GM18498 (cell line): ENCODE data around the gene GPRIN3.
"Not testable (repeated sequence)": the region's sequence is repeated elsewhere in the genome, so short reads cannot be mapped to it uniquely, and the experiment has no call there.

Experiments used
- ATAC-seq: cut with Tn5 transposase; IDR thresholded peaks from one replicate; pipeline ENCODE4 v1.9.1; 2021; ENCODE audit warnings: mild to moderate bottlenecking, moderate library complexity; ENCODE audit not compliant: unreplicated experiment

GPRIN3 gene

GRCh38 chr4:89314291-89314690 lies 6.7 kb upstream of the GPRIN3 start:
- ATAC-seq, result no peak

GRCh38 chr4:89312066-89312465 lies 4.5 kb upstream of the GPRIN3 start:
- ATAC-seq, result no peak

DNA sequence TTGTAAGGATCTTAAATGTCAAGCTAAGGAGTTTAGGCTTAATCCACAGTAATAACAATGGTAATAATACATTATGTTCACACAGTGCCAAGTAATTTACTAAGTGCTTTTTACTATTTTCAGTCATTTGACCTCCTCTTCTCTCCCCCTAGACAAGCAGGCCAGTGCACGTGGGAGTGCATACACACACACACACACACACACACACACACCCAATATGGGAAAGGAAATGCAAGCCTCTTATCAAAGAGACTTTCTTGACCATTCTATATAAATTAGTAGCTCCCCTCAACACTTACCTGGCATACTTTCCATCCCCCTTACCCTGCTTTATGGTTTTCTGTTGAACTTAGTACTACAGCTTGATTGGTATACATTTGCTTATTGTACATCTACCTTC lies 3.8 kb upstream of the GPRIN3 start:
- ATAC-seq, result no peak

- ATAC-seq, result not testable (repeated sequence)
Measured at GRCh38 chr4:89309154-89309553, 1.6 kb upstream of the GPRIN3 start.

- ATAC-seq, result no peak
Measured at GRCh38 chr4:89308161-89308500, 531 bp upstream of the GPRIN3 start.

- no peak for ATAC-seq
Measured at GRCh38 chr4:89307178-89307445, 488 bp downstream of the GPRIN3 start.

GRCh38 chr4:89306486-89307177 lies 968 bp downstream of the GPRIN3 start:
- no peak for ATAC-seq

DNA sequence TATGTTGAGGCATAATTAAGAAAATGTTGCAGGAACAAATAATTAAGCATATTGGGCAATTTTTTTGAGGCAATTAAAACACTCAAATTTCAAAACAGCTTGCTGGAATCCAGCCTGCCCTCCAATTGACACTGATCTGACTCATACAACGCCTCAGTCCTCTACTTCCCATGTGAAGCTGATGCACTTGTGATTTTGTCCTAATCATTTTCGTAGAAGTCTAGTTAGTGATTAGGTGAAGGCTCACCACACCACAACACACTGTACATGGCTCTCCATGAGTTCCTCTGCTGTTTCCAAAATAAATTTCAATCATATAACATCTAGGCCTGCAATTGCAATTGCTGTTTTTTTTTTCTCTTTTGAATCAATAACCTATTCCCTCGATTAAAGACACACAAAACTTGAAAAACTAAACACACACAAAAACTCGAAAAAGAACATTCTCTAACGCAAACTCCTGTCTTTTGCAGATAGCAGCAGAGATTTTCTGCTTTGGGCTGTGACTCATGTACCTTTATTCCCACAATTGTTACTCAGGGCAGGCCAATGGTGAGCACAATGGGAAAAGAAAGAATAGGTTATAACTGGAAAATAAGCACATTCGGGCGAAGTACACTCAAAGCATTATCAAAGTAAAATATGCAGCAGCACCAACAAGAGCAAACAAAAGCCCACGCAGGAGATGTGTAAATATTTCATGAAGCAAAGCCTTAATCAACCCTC lies 1.7 kb downstream of the GPRIN3 start:
- no peak for ATAC-seq

GRCh38 chr4:89305028-89305427 lies 2.6 kb downstream of the GPRIN3 start:
- ATAC-seq, result no peak

DNA sequence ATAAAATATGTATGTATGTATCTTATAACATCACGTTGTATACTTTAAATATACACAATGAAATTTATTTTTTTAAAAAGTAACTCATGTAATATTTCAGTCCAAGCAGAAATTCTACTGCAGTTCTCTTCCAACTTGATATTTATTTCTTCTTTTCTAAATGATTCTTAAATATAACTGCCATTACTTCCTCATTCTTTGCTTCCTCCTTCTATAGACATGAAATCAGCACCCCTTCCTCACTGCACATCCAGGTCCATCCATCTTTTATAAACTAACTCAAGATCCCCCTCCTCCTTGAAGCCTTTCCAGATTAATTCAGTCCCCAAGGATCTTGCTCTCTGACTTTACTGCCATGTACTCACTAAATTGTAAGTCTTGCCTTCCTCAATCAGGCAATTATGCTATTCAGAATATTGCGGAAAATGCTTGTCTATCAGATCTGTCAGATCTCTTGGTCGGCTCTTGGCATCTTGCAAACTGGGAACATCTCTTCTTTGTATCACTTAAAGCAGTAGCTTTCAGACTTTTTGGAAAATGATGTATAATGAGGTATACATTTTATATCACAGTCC lies 3.7 kb downstream of the GPRIN3 start:
- no peak for ATAC-seq

- no peak for ATAC-seq
Measured at GRCh38 chr4:89303177-89303576, 4.4 kb downstream of the GPRIN3 start.

GRCh38 chr4:89301902-89302301 lies 5.7 kb downstream of the GPRIN3 start:
- no peak for ATAC-seq

GRCh38 chr4:89301003-89301402 lies 6.6 kb downstream of the GPRIN3 start:
- ATAC-seq, result no peak

GRCh38 chr4:89300499-89300898 lies 7.1 kb downstream of the GPRIN3 start:
- no peak for ATAC-seq

GRCh38 chr4:89300060-89300459 lies 7.5 kb downstream of the GPRIN3 start:
- ATAC-seq, result no peak

- peak; percentile 39 for ATAC-seq
Measured at GRCh38 chr4:89299153-89299791, 8.3 kb downstream of the GPRIN3 start.

- ATAC-seq, result no peak
Measured at GRCh38 chr4:89298788-89299152, 8.8 kb downstream of the GPRIN3 start.

- peak; percentile 50 for ATAC-seq
Measured at GRCh38 chr4:89298155-89298554, 9.4 kb downstream of the GPRIN3 start.

GRCh38 chr4:89296896-89297295 lies 10.7 kb downstream of the GPRIN3 start:
- ATAC-seq, result no peak

- ATAC-seq, result no peak
Measured at GRCh38 chr4:89296399-89296798, 11.2 kb downstream of the GPRIN3 start.

DNA sequence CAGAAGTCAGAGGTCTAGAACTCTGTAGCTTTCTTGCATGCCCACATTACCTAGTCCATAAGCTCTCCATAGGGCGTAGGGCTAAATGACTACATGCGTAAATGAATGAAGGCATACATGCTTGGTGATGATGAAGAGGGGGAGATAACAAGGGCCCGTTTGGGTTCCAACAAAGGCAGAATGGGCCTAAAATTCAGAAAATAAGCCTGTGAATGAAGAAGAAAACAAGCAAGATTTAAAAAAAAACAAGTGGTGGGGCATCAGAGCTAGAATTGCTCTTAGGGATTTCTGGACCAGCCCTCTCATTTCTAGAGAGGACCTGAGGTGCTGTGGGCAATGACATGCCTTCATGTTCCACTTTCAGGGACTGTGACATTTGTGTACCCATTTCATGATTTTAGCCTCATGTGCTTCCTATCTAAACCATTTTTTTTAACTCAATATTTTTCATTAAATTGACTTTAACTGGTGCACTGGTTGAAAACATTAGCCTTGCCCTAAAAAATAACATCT lies 12.1 kb downstream of the GPRIN3 start:
- ATAC-seq, result no peak
